Heart left ventricle (tissue), 13 donors: ENCODE measurements around the gene NRN1L.
"Not testable (repeated sequence)": the region's sequence is repeated elsewhere in the genome, so short reads cannot be mapped to it uniquely, and the experiment has no call there.

Experiments
- CTCF ChIP-seq, 12 donors: fragments of 200-600 bp; sonication (generic) in 4 of 12; IDR thresholded peaks; one replicate each; pipeline versions ENCODE4 v1.5.0 to v1.8.0; 2018 to 2022; ENCODE audit warnings: antibody characterized with exemption in 12 of 12, mild to moderate bottlenecking in 5 of 12
- POLR2A ChIP-seq, 2 donors: fragments of 450-650 bp; IDR thresholded peaks; one replicate each; pipeline ENCODE4 v1.6.1; 2017; ENCODE audit warnings: antibody characterized with exemption in 2 of 2, mild to moderate bottlenecking in 2 of 2, moderate library complexity in 2 of 2
- donor health status: ischemic (EF 13 %, LVEDD 7.1; RV severe dilation, severe dysfunction).
- donor health status: DM: no; HTN: yes; CAD: no.
- donor health status: DM: no; HTN: no; CAD: no.
- donor health status: ischemic (EF 25% LVEDD 6.9; RV normal size, moderate dysfunction).
- donor health status: ischemic (EF 25% LVEDD 5.7; RV mildly dilated, moderate dysfunction).
- donor health status: ischemic (EF 35%, LVEDD 5.7; RV mildly dilated, moderate dysfunction).
- donor health status: nonischemic (EF 11% LVEDD 7.7; RV severe dilation, severe dysfunction).
- donor health status: DM: yes; HTN: yes; CAD: no.
- donor health status: PGD.
- donor health status: ischemic (EF 29% LVEDD 5.4; RV normal size, mild dysfunction).
- donor health status: nonischemic (EF 23%, LVEDD 6.1; RV moderate dilation, normal function).

- TF ChIP-seq CTCF, POLR2A (IDR thresholded peaks at IDR 0.05): not testable (repeated sequence)
These were observed 47.5 kb upstream of the NRN1L start for GRCh38 chr16:67837190-67837589.
